Effector memory CD4-positive, alpha-beta T cell (primary cell): ENCODE results near the gene BBS12.

ENCODE experiments used
- DNase-seq, 3 donors: peaks; one replicate each; pipeline ENCODE4 v3.0.0-alpha.2; 2020
- H3K27ac ChIP-seq: 2 replicates; pipeline ENCODE4 v1.7.0; 2013; ENCODE audit warnings: mild to moderate bottlenecking, low read length, moderate library complexity; ENCODE audit not compliant: insufficient read depth, poor library complexity, severe bottlenecking
- H3K27me3 ChIP-seq: replicated peaks from 2 replicates; pipeline ENCODE4 v1.7.0; 2013; ENCODE audit warnings: mild to moderate bottlenecking, low read length; ENCODE audit not compliant: insufficient read depth, control insufficient read depth, poor library complexity, severe bottlenecking
- H3K36me3 ChIP-seq: 2 replicates; pipeline ENCODE4 v1.7.0; 2013; ENCODE audit warnings: mild to moderate bottlenecking, low read length, moderate library complexity; ENCODE audit not compliant: control insufficient read depth, insufficient read depth
- H3K4me1 ChIP-seq: 2 replicates; pipeline ENCODE4 v1.7.0; 2013; ENCODE audit warnings: low read length, mild to moderate bottlenecking; ENCODE audit not compliant: control insufficient read depth, insufficient read depth, poor library complexity, severe bottlenecking
- H3K4me3 ChIP-seq: 2 replicates; pipeline ENCODE4 v1.7.0; 2013; ENCODE audit warnings: low read length, low read depth, mild to moderate bottlenecking; ENCODE audit not compliant: insufficient read depth, poor library complexity, severe bottlenecking
- H3K9me3 ChIP-seq: 2 replicates; pipeline ENCODE4 v1.7.0; 2013; ENCODE audit warnings: mild to moderate bottlenecking, low read length, moderate library complexity; ENCODE audit not compliant: control insufficient read depth

Gene BBS12

DNA sequence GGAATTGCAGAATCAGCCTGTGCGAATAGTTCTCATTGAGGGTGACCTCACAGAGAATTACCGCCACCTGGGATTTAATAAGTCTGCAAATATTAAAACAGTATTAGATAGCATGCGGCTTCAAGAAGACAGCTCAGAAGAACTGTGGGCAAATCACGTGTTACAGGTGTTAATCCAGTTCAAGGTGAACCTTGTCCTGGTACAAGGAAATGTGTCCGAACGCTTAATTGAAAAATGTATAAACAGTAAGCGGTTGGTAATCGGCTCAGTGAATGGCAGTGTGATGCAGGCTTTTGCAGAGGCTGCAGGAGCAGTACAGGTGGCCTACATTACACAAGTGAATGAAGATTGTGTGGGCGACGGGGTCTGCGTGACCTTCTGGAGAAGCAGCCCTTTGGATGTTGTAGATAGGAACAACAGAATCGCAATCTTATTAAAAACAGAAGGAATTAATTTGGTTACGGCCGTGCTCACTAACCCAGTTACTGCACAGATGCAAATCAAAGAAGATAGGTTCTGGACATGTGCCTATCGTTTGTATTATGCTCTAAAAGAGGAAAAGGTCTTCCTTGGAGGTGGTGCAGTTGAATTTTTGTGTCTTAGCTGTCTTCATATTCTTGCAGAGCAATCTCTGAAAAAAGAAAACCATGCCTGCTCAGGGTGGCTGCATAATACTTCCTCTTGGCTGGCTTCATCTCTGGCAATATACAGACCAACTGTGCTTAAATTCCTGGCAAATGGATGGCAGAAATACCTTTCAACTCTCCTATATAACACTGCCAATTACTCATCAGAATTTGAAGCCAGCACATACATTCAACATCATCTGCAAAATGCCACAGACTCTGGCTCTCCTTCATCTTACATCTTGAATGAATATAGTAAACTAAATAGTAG lies 10.7 kb downstream of the BBS12 start:
- H3K4me3 ChIP-seq, result no peak overlapping the region
- H3K36me3 ChIP-seq, result peaks cover 8% of the 10 kb centered on the region
- H3K27me3 ChIP-seq, result no peaks in the 10 kb centered on the region
- no peak for DNase-seq
- no peak overlapping the region for H3K27ac ChIP-seq
- no peaks in the 10 kb centered on the region for H3K4me1 ChIP-seq
- no peaks in the 10 kb centered on the region for H3K9me3 ChIP-seq

DNA sequence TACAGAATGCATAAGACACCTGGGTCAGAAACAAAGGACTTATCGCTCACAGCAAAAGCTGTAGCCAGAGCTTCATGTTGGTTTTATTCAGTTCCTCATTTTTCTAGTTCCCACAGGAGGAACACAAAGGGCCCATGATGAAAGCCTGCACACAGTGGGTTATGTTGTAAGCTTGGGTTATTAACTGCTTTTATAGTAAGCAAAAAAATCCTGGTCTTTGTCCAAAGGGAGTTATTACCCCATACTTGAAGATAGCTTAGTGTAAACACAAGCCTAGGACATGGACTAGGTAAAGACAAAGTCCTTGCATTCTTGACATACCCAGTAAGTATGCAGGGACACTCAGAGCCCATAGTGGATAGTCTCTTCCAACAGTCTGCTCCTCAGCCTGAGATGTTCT lies 11.7 kb downstream of the BBS12 start:
- H3K9me3 ChIP-seq, result no peaks in the 10 kb centered on the region
- no peak overlapping the region for H3K4me3 ChIP-seq

DNA sequence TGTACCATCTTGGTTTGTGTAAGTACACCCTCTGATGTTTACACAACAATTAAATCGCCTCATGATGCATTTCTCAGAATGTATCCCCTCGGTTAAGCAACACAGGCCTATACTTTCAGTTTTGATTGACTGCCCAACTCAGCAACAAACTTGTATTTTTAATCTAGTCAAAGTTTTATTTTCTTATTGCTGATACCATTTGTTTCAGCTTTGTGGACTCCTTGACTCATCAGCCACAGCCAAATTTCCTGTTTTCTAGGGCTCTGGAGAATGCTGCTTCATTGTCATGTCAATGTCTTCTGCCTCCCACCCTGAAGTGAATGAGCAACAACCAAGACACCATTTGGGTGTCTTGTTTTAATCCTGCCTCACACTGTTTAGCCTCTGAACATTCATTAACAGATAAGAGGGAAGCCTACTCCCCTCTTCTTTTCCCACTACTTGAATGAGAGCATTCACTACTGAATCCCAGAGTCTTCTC lies 14.0 kb downstream of the BBS12 start:
- H3K4me1 ChIP-seq, result no peaks in the 10 kb centered on the region
- DNase-seq, result no peak

More for the DNA sequence above, 11.7 kb downstream of the BBS12 start:
- Histone ChIP-seq H3K36me3 (peaks cover 8% of the 10 kb centered on the region), H3K4me1 (no peaks in the 10 kb centered on the region), H3K27ac (no peak overlapping the region), H3K27me3 (no peaks in the 10 kb centered on the region)
- DNase-seq, result no peak

DNA sequence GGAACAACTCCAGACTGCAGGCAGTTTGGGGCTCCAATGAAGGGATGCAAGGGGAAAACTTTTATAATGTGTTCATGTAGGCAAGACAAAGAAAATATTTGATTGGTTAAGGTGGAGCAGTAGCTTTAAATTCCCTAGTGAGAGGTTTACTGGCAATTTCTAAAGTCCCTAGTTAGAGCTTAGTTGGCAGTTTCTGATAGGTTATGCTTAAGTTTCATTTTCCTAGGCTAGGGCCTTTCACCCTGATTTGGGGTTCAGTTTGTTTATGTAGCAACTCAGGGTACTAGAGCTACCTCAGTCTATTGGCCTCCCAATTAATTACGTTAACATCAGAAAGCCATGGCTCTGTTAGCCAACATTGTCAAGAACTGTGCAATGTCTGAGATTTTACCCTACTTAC lies 14.6 kb downstream of the BBS12 start:
- Histone ChIP-seq H3K9me3 (no peaks in the 10 kb centered on the region), H3K36me3 (peaks cover 8% of the 10 kb centered on the region), H3K4me3 (no peak overlapping the region), H3K27ac (no peak overlapping the region), H3K4me1 (no peaks in the 10 kb centered on the region), H3K27me3 (peaks cover 5% of the 10 kb centered on the region)
- DNase-seq, result no peak

More for the DNA sequence above, 14.0 kb downstream of the BBS12 start:
- Histone ChIP-seq H3K4me3 (no peak overlapping the region), H3K36me3 (peaks cover 8% of the 10 kb centered on the region), H3K27me3 (peaks cover 5% of the 10 kb centered on the region), H3K9me3 (no peaks in the 10 kb centered on the region), H3K27ac (no peak overlapping the region)

DNA sequence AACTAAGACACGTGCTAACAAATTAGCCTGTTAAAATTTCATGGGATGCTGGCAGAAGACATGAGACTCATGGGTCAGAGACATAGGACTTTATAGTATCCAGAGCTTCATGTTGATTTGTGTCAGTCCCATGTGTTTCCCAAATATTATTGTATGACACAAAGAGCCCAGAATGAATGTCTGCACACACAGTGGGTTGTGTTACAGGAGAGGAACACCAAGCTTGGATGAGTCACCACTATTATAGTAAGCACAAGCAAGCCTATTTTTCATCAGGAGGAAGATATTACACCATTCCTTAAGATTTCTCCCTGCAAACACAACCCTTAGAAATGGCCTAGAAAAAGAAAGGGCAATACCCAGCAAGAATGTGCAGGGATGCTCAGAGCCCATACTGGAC lies 15.4 kb downstream of the BBS12 start:
- peaks cover 5% of the 10 kb centered on the region for H3K27me3 ChIP-seq
- H3K9me3 ChIP-seq, result no peaks in the 10 kb centered on the region
- H3K4me1 ChIP-seq, result no peaks in the 10 kb centered on the region
- H3K4me3 ChIP-seq, result no peak overlapping the region
- no peak for DNase-seq
- H3K36me3 ChIP-seq, result no peaks in the 10 kb centered on the region
- no peak overlapping the region for H3K27ac ChIP-seq

DNA sequence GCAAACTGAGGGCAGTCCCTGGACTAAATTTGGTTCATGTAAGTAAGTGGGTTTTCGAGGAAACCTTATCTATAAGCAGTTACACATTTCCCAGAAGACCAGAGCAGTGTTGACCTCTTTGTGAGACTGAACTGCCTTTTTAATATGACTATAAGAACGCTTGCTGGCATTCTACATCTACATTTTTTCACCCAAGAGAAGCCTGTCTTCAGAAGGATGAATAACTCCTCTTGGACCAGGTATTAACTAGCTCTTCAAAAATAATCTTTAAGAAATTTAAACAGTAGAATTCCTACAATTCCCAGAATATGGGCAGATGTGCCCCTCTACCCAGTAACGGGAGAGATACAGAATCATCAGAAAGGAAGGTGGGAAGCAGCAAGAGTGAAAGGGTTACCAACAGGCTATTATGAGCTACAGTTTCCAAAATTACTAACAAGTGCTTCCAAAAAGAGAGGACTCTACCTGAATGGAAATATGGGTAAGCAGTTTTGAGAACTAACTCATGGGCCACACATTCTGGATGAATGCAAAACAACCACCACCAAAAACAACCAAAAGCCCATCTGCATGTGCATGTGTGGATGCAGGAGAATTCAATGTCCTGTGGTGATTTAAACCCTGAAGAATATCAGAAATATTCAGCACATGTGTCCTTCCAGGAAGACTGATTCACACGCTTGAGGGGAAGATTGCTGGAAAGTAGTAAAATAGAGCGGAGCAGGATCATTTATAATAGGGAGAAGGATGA lies 17.4 kb downstream of the BBS12 start:
- H3K4me1 ChIP-seq, result no peaks in the 10 kb centered on the region
- no peak overlapping the region for H3K27ac ChIP-seq
- H3K36me3 ChIP-seq, result no peaks in the 10 kb centered on the region
- DNase-seq, result no peak
- H3K4me3 ChIP-seq, result no peak overlapping the region
- no peaks in the 10 kb centered on the region for H3K9me3 ChIP-seq
- peaks cover 5% of the 10 kb centered on the region for H3K27me3 ChIP-seq

DNA sequence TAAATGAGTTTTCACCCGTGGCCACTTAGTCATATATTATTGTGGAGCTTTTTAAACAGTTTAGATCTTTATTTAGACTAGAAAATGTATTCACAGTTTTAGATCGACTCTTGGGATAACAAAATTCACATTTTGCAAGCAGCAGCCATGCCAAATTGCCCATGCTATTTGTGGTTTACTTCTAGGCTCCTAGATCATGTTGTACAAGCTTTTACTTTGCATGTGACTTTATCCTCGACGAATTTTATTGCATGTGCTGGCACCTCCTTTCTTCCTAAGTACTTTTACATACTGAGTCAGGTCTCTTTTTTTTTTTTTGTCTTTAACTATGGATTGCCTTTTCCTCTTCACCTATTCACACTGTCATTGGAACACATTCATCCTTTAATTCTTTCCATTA lies 23.2 kb downstream of the BBS12 start:
- Histone ChIP-seq H3K27ac (no peak overlapping the region), H3K4me3 (no peak overlapping the region), H3K27me3 (no peaks in the 10 kb centered on the region), H3K9me3 (no peaks in the 10 kb centered on the region), H3K36me3 (no peaks in the 10 kb centered on the region), H3K4me1 (no peaks in the 10 kb centered on the region)
- DNase-seq, result no peak

DNA sequence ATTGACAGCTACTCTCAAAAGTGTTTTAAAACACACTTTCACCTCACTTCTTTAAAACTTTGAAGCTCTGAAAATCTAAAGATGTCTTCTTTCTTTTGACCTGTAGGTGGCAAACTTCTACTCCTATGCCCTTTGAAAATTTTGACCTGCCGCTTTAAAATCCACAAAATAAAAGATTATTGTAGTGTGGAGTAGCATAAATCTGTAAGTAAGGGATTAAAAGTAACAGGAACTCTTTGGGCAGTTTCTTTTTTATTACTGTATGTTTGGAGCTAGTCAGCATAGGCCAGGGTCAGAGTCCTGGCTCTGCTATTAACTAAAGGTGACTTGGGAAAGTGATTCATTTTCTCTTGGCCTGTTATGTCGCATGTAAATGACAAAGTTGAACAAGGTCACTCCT lies 25.5 kb downstream of the BBS12 start:
- Histone ChIP-seq H3K4me3 (no peak overlapping the region), H3K36me3 (no peaks in the 10 kb centered on the region), H3K4me1 (no peaks in the 10 kb centered on the region), H3K27ac (no peak overlapping the region), H3K9me3 (no peaks in the 10 kb centered on the region), H3K27me3 (no peaks in the 10 kb centered on the region)
- no peak for DNase-seq

DNA sequence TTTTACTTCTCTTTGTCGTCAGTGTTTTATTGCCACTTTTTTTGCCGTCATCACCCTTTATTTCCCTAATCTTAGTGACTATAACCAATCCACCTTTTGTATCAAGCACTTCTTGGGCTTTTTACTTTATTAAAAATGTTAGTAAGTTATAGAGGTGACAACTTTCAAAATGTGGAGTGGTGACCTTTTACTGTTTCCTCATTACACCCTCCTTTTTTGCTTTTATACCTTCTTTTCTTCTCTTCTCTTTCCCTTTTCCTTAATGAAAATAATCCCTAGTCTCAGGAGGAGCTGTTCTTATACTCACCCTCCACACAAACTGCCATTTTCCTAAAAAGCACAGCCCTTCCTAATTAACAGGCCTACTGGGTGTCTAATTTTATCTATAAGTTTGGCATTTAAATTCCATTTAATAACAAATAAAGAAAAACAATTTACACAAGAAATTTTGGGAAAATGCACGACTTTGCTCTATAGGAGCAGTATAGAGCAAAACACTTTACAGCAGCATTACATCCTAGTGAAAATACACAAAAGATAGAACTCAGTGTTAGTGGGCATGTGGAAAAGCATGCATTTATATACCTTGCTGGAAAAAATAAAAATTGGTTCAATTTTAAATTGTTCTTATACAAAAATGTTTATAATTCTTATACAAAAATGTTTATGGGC lies 27.3 kb downstream of the BBS12 start:
- H3K27me3 ChIP-seq, result no peaks in the 10 kb centered on the region
- DNase-seq, result no peak
- H3K36me3 ChIP-seq, result no peaks in the 10 kb centered on the region
- no peaks in the 10 kb centered on the region for H3K9me3 ChIP-seq
- no peaks in the 10 kb centered on the region for H3K4me1 ChIP-seq
- no peak overlapping the region for H3K4me3 ChIP-seq
- H3K27ac ChIP-seq, result no peak overlapping the region
